Panc1 (cell line): ENCODE results near the gene ZNF710. TPM values are rescaled to one million over a fixed set of nuclear protein-coding genes. Genes with fewer than 3 reads are reported as not detected.

ENCODE experiments used
- ATAC-seq: fragments of 200-7000 bp; cut with Tn5 transposase; 2 replicates; pipeline ENCODE4 v1.9.1; 2020; ENCODE audit warnings: mild to moderate bottlenecking, moderate library complexity
- BruUV-seq: library from RNA; stranded (reverse); fragments of 400-500 nt; replicated peaks from 2 replicates; lab custom pipeline; 2021; lab: Mats Ljungman, UMichigan
- CTCF ChIA-PET: fragments of 300-600 bp; sonication (Branson Sonifier 250); formaldehyde crosslinking; loops from one replicate; lab custom pipeline; 2022; ENCODE audit warnings: antibody characterized with exemption; lab: Charles Lee
- POLR2A ChIA-PET: fragments of 300-600 bp; sonication (Branson Sonifier 250); formaldehyde crosslinking; loops from one replicate; lab custom pipeline; 2022; ENCODE audit warnings: antibody characterized with exemption; lab: Charles Lee
- DNase-seq: peaks from one replicate; pipeline ENCODE4 v3.0.0-alpha.2; 2010; ENCODE audit warnings: low read depth, low spot score
- H3K27ac ChIP-seq: 2 replicates; pipeline ENCODE4 v1.5.1; 2011; ENCODE audit warnings: mild to moderate bottlenecking, low read length, inconsistent platforms
- H3K27me3 ChIP-seq: fragments of 200-500 bp; sonication (Bioruptor generic); 2 replicates; pipeline ENCODE4 v1.6.0; 2014; ENCODE audit warnings: low read length, inconsistent platforms; ENCODE audit not compliant: control insufficient read depth, insufficient read depth
- H3K36me3 ChIP-seq: fragments of 200-500 bp; sonication (Bioruptor generic); 2 replicates; pipeline ENCODE4 v1.5.1; 2014; ENCODE audit warnings: inconsistent platforms, mild to moderate bottlenecking, low read length, moderate library complexity; ENCODE audit not compliant: control insufficient read depth, insufficient read depth
- H3K4me1 ChIP-seq: 2 replicates; pipeline ENCODE4 v1.5.1; 2011; ENCODE audit warnings: inconsistent platforms, mild to moderate bottlenecking, low read length, moderate library complexity; ENCODE audit not compliant: control insufficient read depth, insufficient read depth
- H3K4me3 ChIP-seq, 2 experiments: 2 replicates each; pipeline ENCODE4 v1.5.1; 2011 to 2012; ENCODE audit warnings: low read depth in 2 of 2, low read length in 2 of 2, mild to moderate bottlenecking in 2 of 2, inconsistent platforms in 1 of 2, moderate library complexity in 1 of 2
- H3K9me3 ChIP-seq: fragments of 200-500 bp; sonication (Bioruptor generic); 2 replicates; pipeline ENCODE4 v1.5.1; 2014; ENCODE audit warnings: low read depth, mild to moderate bottlenecking, inconsistent platforms, low read length, moderate library complexity; ENCODE audit not compliant: control insufficient read depth, insufficient read depth
- CTCF ChIP-seq: fragments of 450-650 bp; IDR thresholded peaks from 2 replicates; pipeline ENCODE4 v1.5.1; 2017; ENCODE audit warnings: mild to moderate bottlenecking
- POLR2AphosphoS5 ChIP-seq: IDR thresholded peaks from 2 replicates; pipeline ENCODE4 v1.6.1; 2012; ENCODE audit warnings: mild to moderate bottlenecking, low read depth, low read length, moderate library complexity
- REST ChIP-seq, 2 experiments: IDR thresholded peaks; 2 replicates each; pipeline ENCODE4 v1.6.1; 2011 to 2012; ENCODE audit warnings: low read depth in 2 of 2, control low read depth in 1 of 2, low read length in 1 of 2, mild to moderate bottlenecking in 1 of 2, moderate library complexity in 1 of 2; ENCODE audit not compliant: insufficient read depth in 1 of 2
- SIN3A ChIP-seq: IDR thresholded peaks from 2 replicates; pipeline ENCODE4 v1.6.1; 2012; ENCODE audit warnings: low read depth, mild to moderate bottlenecking, low read length, moderate library complexity, borderline replicate concordance; ENCODE audit not compliant: insufficient read depth
- TCF7L2 ChIP-seq: IDR thresholded peaks from 2 replicates; pipeline ENCODE4 v1.6.1; 2011; ENCODE audit warnings: mild to moderate bottlenecking, low read depth, low read length, inconsistent platforms
- in situ Hi-C: cut with HindIII; loops from 2 replicates; pipeline ENCODE4 v1.10.0; 2016; ENCODE audit warnings: low sequenced_read_pairs, low pct_unique_long_range_greater_than_20kb
- intact Hi-C: fragments of 100-400 bp; cut with micrococcal nuclease; formaldehyde crosslinking; loops from one replicate; pipeline ENCODE4 v1.10.0; 2022; ENCODE audit not compliant: unreplicated experiment
- total RNA-seq: library from RNA; stranded (reverse); gene quantifications from one replicate; pipeline ENCODE4 v1.2.1, GENCODE V29; 2021; ENCODE audit not compliant: unreplicated experiment

Gene ZNF710
- total RNA-seq, 1 experiment from 2014 or later = 15.8 TPM

- no TSS peak for BruUV-seq
- POLR2A ChIA-PET = no interaction called here
- H3K27me3 ChIP-seq = no peaks in the 10 kb centered on the region
- TF ChIP-seq SIN3A = no peak
- no peak for TF ChIP-seq CTCF
- TF ChIP-seq TCF7L2 = no peak
- no peak for TF ChIP-seq REST (IDR thresholded peaks at IDR 0.05; ENCODE audit: insufficient read depth in 1 of 2, low read depth in 2 of 2, low read length in 1 of 2)
- no peak for TF ChIP-seq POLR2AphosphoS5
- no peaks in the 10 kb centered on the region for H3K36me3 ChIP-seq
- no peak overlapping the region for H3K27ac ChIP-seq
- intact Hi-C loops = no loop called here
- CTCF ChIA-PET = no interaction called here
- in situ Hi-C loops = no loop called here
- H3K4me1 ChIP-seq = 0 out of 2 replicates have a peak, but pooled peaks cover 2% of the 10 kb centered on the region
- ATAC-seq = no peak
- no peak for DNase-seq
- no peak overlapping the region for H3K4me3 ChIP-seq
- H3K9me3 ChIP-seq = no peaks in the 10 kb centered on the region
Measured at GRCh38 chr15:90022345-90022744, 21.2 kb downstream of the ZNF710 start.

- CTCF ChIA-PET = no interaction called here
- no peak overlapping the region for H3K27ac ChIP-seq
- POLR2A ChIA-PET = no interaction called here
- no TSS peak for BruUV-seq
- H3K4me1 ChIP-seq = 0 out of 2 replicates have a peak, but pooled peaks cover 2% of the 10 kb centered on the region
- DNase-seq (no peak), ATAC-seq (no peak)
- H3K27me3 ChIP-seq = no peaks in the 10 kb centered on the region
- no peaks in the 10 kb centered on the region for H3K36me3 ChIP-seq
- in situ Hi-C loops = no loop called here
- intact Hi-C loops = no loop called here
- no peak for TF ChIP-seq POLR2AphosphoS5
- H3K9me3 ChIP-seq = no peaks in the 10 kb centered on the region
- no peak overlapping the region for H3K4me3 ChIP-seq
Measured at GRCh38 chr15:90022905-90023700, 22.0 kb downstream of the ZNF710 start.

GRCh38 chr15:90024406-90024805, 23.3 kb downstream of the ZNF710 start:
- no peak for DNase-seq

More at GRCh38 chr15:90024406-90024805, 23.3 kb downstream of the ZNF710 start:
- Histone ChIP-seq H3K27me3 (no peaks in the 10 kb centered on the region), H3K27ac (no peak overlapping the region), H3K4me3 (no peak overlapping the region), H3K4me1 (0 out of 2 replicates have a peak, but pooled peaks cover 2% of the 10 kb centered on the region), H3K9me3 (no peaks in the 10 kb centered on the region), H3K36me3 (no peaks in the 10 kb centered on the region)
- ATAC-seq = no peak
- in situ Hi-C loops = no loop called here
- POLR2A ChIA-PET = no interaction called here
- BruUV-seq = no TSS peak
- no peak for TF ChIP-seq REST (IDR thresholded peaks at IDR 0.05; ENCODE audit: insufficient read depth in 1 of 2, low read depth in 2 of 2, low read length in 1 of 2)
- no peak for TF ChIP-seq TCF7L2
- no peak for TF ChIP-seq CTCF
- no peak for TF ChIP-seq POLR2AphosphoS5
- no peak for TF ChIP-seq SIN3A
- intact Hi-C loops = no loop called here
- CTCF ChIA-PET = interaction anchor here (0.5 kb wide), 1 partner anchor 47 kb away, joined by 4 read pairs; no protein-coding TSS in a partner anchor
